Renal cortex interstitium (tissue), 11 donors: Measurements from ENCODE around the gene RFX1. TPM values are rescaled to one million over a fixed set of nuclear protein-coding genes. Genes with fewer than 3 reads are reported as not detected.

Experiments
- DNase-seq, 11 donors: peaks; one replicate each; pipeline ENCODE4 v3.0.0-alpha.2; 2013; ENCODE audit warnings: low read depth in 9 of 11, low spot score in 4 of 11; ENCODE audit errors: extremely low read depth in 1 of 11
- polyA plus RNA-seq, 3 donors: library from polyadenylated mRNA; unstranded; fragments of 120-200 nt; gene quantifications; one replicate each; pipeline ENCODE4 v1.2.1, GENCODE V29; 2013; ENCODE audit not compliant: insufficient read length in 3 of 3

RFX1 gene
- polyA plus RNA-seq, 3 donors = 9.1 to 17.7 (median 14.8) TPM

- DNase-seq = no peak
Measured at GRCh38 chr19:13955662-13956364, 50.3 kb downstream of the RFX1 start.

GRCh38 chr19:13954185-13954584 is 51.9 kb downstream of the RFX1 start:
- no peak for DNase-seq

GRCh38 chr19:13952931-13953531 is 53.1 kb downstream of the RFX1 start:
- no peak for DNase-seq

GRCh38 chr19:13952154-13952930 is 53.8 kb downstream of the RFX1 start, which contains the start of gene DCAF15:
DCAF15 (plus strand) TSS chr19:13952509; CDS start chr19:13952513, 4 bp downstream.
- peak; percentile 97 to 100 (median 99) for DNase-seq

GRCh38 chr19:13951799-13952153 is 54.3 kb downstream of the RFX1 start:
- DNase-seq = no peak

DNA sequence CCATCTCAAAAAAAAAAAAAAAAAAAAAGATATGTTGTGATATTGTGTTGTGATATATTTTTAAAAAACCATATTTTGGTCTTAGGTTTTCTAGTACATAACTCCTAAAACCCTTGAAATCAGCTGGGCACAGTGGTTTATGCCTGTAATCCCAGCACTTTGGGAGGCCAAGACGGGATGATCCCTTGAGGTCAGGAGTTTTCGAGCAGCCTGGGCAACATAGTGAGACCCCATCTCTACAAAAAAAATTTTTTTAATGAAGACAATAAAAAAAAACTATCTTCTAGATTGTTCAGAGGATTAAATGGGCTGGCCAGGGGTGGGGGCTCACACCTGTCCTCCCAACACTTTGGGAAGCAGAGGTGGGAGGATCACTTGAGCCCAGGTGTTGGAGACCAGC is 55.1 kb downstream of the RFX1 start:
- DNase-seq = no peak

DNA sequence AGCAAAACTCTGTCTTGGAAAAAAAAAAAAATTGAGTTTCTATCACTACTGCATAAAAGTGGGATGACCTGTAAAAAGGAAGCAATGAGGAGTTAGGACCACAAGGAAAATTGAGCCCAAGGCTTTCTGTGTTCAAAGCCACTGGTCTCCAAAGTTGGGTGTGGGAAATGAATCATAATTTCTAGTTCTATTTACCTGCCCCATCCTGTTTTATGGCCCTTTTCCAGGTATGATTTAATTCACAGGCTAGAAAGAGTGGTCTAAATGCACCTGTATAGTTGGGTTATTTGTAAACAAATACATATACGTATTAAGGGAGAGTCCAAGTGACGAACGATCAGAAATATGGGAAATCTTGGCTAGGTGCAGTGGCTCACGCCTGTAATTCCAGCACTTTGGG is 59.7 kb downstream of the RFX1 start:
- no peak for DNase-seq

DNA sequence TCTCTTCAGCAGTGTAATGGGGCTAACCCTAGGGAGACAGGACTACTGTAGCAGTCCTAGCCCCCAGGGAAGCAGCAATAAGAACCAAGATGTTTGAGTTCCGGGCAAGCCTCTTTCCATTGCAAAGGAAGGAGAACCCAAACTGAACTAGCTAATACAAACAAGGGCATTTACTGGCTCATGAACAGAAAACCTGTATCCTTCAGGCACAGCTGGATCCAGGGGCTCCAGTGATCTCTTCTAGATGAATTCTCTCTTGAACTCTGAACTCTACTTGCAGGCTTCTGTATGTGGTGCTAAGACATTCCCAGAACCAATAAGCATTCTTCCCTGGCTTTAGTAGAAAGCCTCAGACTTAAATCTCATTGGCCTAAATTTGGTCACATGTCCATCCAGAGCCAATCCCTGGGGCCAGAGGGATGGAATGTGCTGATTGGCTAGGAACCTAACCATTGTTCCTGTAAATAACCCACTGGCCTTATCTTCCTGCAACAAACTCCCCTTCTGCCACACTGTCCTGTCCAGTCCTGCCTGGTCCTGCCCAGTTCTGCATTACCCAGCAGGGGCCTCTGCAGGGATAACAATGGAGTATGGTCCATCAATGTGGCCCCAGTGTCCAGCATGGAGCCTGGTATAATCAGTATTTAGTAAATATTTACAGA is 64.0 kb downstream of the RFX1 start:
- no peak for DNase-seq

DNA sequence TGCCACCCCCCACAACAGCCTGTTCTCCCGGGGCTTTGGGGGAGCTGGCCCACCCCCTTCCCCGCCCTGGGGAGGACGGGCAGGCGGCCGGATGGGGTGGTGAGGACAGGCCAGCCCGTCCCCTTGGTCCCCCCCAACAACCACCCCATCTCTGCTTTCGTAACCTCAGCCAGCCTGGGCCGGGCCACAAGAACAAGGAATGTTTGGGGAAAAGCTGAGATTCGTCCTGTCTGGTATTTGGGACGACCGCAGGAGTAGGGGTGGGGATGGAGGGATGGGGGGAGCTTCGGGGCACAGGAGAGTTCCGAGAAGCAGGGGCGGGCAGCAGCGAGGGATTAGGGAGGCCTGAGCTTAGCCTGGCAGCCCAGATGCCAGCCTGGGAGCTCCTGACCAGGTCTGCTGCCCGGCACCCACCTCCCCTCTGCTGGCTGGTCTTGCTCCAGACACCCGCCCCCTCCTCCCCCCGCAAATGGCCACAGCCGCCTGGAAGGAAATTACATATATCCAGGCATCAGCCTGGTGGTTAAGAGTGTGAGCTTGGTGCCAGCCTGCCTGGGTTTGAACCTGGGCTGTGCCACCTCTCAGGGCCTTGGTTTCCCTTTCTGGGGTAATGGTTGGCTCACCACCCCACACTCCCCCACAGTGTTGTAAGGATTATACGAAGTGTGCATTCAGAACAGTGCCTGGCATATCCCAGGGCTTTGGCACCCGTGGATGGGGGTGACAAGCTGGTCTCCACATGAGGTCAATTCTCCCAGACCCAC is 67.6 kb downstream of the RFX1 start, which contains the start of gene PODNL1:
PODNL1 (minus strand) TSS at position 117 of the 764 bp plus-strand sequence. CDS start 236 bp downstream, outside the sequence.
- no peak for DNase-seq

- no peak for DNase-seq
Measured at GRCh38 chr19:13937479-13938300, 68.4 kb downstream of the RFX1 start.

DNA sequence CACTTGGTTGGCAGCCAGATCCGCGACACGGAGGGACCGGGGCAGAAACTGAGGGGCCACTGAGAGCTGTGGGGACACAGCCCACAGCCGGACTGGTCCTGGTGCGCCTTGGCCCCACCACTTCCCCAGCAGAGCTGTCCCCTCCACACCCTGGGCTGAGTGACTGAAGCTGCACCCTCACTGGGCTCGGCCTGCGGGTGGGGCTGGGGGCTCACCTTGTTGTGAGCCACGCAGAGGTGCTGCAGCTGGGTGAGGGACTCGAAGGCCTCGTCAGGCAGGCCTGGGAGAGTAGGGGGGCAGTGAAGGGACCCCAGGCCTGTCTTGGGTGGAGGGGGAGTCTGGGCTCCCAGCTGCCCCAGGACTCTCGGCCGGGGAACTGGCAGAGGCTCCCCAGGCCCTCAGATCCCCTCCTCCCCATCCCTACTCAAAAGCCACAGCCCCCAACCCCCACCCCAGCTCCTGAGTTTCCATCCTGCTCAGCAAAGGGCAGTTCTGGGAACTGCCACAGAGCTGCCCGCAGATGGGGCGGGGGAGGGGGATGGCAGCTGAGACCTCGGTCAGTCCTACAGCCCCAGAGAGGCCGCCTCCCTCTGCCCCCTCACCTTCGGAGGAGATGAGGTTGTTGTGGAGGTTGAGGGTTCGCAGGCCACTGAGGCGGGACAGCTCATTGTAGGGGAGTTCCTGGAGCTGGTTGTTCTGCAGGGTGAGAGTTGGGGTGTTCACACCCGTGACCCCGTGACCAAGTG is 70.2 kb downstream of the RFX1 start:
- no peak for DNase-seq

- DNase-seq = no peak
Measured at GRCh38 chr19:13934785-13935109, 71.4 kb downstream of the RFX1 start.

- DNase-seq = no peak
Measured at GRCh38 chr19:13932911-13933393, 73.2 kb downstream of the RFX1 start.

DNA sequence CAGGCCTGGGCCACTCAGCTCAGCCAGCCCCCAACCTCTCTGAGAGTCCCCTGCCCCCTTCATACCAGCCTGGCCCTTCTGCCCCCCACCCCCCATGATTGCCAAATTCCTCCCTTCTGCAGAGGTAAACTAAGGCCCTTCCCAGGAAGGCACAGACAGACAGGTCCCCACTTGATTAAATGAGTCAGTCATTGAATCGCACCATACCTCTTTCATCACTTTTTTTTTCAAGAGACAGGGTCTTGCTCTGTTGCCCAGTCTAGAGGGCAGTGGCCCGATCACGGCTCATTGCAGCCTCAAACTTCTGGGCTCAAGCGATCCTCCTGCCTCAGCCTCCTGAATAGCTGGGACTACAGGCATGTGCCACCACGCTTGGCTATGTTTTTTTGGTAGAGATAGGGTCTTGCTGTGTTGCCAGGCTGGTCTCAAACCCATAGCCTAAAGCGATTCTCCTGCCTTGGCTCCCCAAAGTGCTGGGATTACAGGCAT is 73.9 kb downstream of the RFX1 start:
- DNase-seq = no peak

GRCh38 chr19:13931391-13932148 is 74.5 kb downstream of the RFX1 start:
- no peak for DNase-seq

- DNase-seq = no peak
Measured at GRCh38 chr19:13930402-13930801, 75.7 kb downstream of the RFX1 start.
